Mucosa of stomach (tissue), 1 donor: ENCODE data around the gene ABCB10.
"Not testable (repeated sequence)": the region's sequence is repeated elsewhere in the genome, so short reads cannot be mapped to it uniquely, and the experiment has no call there.

ENCODE experiments used
- H3K27me3 ChIP-seq: one replicate; pipeline ENCODE4 v1.7.0; 2013; ENCODE audit warnings: mild to moderate bottlenecking, low read length; ENCODE audit not compliant: control insufficient read depth, insufficient read depth
- H3K36me3 ChIP-seq: one replicate; pipeline ENCODE4 v1.7.0; 2013; ENCODE audit warnings: low read length; ENCODE audit not compliant: control insufficient read depth, insufficient read depth
- H3K4me1 ChIP-seq: one replicate; pipeline ENCODE4 v1.7.0; 2013; ENCODE audit warnings: mild to moderate bottlenecking, low read length; ENCODE audit not compliant: control insufficient read depth, insufficient read depth
- H3K4me3 ChIP-seq: one replicate; pipeline ENCODE4 v1.7.0; 2013; ENCODE audit warnings: low read length
- H3K9ac ChIP-seq: one replicate; pipeline ENCODE4 v1.7.0; 2013; ENCODE audit warnings: mild to moderate bottlenecking, low read length, moderate library complexity
- H3K9me3 ChIP-seq: one replicate; pipeline ENCODE4 v1.7.0; 2013; ENCODE audit warnings: mild to moderate bottlenecking, low read length, moderate library complexity; ENCODE audit not compliant: control insufficient read depth
- donor health status: Pancreatic carcinoma.

The ABCB10 gene

DNA sequence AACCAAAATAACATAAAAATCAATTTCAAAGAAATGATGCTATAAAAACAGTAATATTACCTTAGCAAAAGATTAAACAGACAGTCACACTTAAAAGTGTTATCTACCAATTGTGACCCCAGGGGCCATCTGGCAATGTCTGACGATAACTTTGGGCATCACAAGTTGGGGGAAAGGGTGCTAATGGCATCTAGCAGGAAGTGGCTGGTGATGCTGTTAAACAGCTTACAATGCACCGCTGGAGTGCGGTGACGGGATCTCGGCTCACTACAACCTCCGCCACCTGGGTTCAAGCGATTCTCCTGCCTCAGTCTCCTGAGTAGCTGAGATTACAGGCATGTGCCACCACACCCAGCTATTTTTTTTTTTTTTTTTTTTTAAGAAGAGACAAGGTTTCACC, 78.0 kb downstream of the ABCB10 start:
- H3K36me3 ChIP-seq, result peaks cover 6% of the 10 kb centered on the region
- no peaks in the 10 kb centered on the region for H3K27me3 ChIP-seq
- H3K9ac ChIP-seq, result no peak overlapping the region
- no peak overlapping the region for H3K4me3 ChIP-seq
- H3K9me3 ChIP-seq, result no peaks in the 10 kb centered on the region
- no peaks in the 10 kb centered on the region for H3K4me1 ChIP-seq

DNA sequence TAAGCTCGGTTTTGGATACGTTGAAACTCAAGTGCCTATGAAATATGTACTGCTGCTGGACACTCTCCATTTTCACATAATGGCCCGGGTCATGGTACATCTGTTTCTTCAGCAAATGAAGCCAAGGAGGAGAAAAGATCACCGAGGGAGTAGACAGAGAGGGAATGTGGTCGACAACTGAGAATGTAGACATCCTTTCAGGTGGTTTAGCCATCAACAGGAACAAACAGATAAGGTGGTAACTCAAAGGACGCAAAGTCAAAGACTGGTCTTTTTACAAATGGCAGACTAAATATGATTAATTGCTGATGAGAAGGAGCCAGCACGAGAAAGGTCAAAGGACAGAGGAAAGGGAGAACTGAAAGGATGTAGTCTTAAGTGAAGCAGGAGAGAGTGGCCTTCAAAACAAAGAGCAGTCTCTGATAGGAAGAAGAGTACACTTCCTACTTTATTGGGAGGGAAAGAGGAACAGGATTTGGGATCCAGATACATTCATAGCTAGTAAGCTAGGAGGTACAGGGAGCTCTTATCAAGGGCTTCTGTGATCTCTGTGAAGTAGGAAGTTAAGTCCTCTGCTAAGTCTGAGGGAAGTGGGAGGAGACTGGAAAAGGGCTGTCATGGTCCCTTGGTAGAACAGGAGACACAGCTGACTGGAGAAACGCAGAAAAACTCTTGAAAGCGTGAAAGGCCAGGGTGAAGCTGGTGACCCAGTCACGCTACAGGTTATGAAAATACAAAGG, 78.7 kb downstream of the ABCB10 start:
- Histone ChIP-seq H3K9ac (no peak overlapping the region), H3K9me3 (no peaks in the 10 kb centered on the region), H3K4me1 (no peaks in the 10 kb centered on the region), H3K27me3 (no peaks in the 10 kb centered on the region), H3K36me3 (peaks cover 6% of the 10 kb centered on the region), H3K4me3 (no peak overlapping the region)

DNA sequence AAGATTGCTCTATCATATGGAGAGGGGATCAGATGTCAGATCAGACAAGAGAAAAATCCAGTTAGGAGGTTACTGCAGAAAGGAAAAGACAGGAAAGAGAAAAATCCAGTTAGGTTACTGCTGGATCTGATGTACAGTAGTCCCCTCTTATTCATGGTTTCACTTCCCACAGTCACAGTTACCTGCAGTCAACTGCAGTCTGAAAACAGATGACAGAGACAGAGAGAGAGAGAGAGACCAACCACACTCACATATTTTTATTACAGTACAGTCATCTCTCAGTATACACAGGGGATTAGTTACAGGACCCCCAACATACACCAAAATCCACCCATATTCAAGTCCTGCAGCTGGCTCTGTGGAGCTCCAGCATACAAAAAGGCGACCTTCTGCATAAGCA, 79.7 kb downstream of the ABCB10 start:
- H3K27me3 ChIP-seq, result no peaks in the 10 kb centered on the region
- no peaks in the 10 kb centered on the region for H3K9me3 ChIP-seq
- no peak overlapping the region for H3K4me3 ChIP-seq
- no peaks in the 10 kb centered on the region for H3K4me1 ChIP-seq
- H3K9ac ChIP-seq, result no peak overlapping the region
- peaks cover 6% of the 10 kb centered on the region for H3K36me3 ChIP-seq

DNA sequence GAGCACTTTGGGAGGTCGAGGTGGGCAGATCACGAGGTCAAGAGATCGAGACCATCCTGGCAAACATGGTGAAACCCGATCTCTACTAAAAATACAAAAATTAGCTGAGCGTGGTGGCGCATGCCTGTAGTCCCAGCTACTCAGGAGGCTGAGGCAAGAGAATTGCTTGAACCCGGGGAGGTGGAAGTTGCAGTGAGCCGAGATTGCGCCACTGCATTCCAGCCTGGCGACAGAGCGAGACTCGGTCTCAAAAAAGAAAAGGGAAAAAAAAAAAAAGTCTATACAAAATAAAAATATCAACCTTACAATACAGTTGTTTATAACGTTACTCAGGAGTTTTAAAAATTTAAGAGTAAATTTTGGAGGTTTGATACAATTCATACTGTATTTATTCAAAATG, 82.6 kb downstream of the ABCB10 start:
- H3K4me3 ChIP-seq, H3K27me3 ChIP-seq, H3K4me1 ChIP-seq, H3K9ac ChIP-seq, H3K36me3 ChIP-seq, H3K9me3 ChIP-seq: not testable (repeated sequence)

DNA sequence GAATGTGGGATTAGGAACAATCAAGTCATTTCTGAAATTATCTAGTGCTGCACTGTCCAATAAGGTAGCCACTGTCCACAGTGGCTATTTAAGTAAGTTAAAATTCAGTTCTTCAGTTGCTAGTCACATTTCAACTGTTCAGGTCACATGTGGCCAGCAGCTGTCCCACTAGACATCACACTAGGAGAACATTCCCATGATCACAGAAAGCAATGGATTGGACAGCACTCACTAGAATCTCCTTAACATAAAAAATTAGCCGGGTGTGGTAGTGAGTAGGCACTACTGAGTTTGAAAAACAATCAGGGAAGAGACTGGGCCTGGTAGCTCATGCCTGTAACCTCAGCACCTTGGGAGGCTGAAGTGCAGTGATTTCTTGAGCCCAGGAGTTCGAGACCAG, 84.0 kb downstream of the ABCB10 start:
- Histone ChIP-seq H3K27me3 (no peaks in the 10 kb centered on the region), H3K4me3 (no peak overlapping the region), H3K36me3 (peaks cover 6% of the 10 kb centered on the region), H3K9ac (no peak overlapping the region), H3K4me1 (no peaks in the 10 kb centered on the region), H3K9me3 (no peaks in the 10 kb centered on the region)

DNA sequence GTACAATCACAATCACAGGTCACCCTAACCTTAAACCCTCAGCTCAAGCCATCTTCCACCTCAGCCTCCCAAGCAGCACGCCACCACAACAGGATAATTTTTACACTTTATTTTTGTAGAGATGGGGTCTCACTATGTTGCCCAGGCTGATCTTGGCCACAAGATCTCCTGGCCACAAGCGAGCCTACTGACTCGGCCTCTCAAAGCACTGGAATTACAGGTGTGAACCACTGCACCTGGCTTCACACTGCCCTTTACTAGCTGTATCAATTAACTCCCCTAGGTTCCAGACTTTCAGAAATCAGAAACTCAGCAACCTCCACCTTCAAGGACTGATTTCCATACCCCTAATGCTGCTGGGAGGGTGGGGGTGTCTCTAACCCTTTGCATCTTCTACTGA, 87.3 kb downstream of the ABCB10 start:
- Histone ChIP-seq H3K36me3 (peaks cover 3% of the 10 kb centered on the region), H3K27me3 (no peaks in the 10 kb centered on the region), H3K9me3 (no peaks in the 10 kb centered on the region), H3K4me1 (no peaks in the 10 kb centered on the region), H3K4me3 (no peak overlapping the region), H3K9ac (no peak overlapping the region)

DNA sequence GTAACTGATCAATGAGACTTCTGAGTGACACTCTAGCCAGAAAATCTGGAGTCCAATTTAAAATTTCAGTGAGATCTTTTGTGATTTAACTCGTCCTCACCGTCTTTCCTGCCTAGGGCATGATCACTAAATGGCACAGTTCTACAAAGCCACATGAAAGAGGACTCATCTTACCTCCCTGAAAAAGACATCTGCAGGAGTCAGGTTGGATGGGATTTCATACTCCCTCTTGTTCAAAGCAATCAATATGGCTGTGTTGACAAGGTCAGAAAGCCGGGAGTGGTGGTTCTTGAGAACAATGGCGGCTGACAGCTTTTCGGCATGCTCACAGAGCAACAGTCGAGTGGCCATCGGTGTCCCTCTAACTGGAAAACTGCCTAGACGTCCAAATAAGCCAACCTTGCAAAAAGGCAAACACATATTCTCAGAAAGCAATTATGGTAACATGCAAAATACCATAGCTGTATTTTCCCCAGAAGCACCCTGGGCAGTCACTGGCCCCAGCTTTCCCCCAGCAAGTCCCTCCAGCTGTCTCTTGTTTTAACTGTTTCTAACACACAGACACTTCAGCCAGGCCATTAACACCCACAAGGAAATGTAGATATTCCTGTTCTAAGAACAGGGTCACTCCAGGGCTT, 88.0 kb downstream of the ABCB10 start:
- Histone ChIP-seq H3K4me3 (no peak overlapping the region), H3K9ac (no peak overlapping the region), H3K36me3 (peaks cover 5% of the 10 kb centered on the region), H3K4me1 (no peaks in the 10 kb centered on the region), H3K27me3 (no peaks in the 10 kb centered on the region), H3K9me3 (no peaks in the 10 kb centered on the region)

DNA sequence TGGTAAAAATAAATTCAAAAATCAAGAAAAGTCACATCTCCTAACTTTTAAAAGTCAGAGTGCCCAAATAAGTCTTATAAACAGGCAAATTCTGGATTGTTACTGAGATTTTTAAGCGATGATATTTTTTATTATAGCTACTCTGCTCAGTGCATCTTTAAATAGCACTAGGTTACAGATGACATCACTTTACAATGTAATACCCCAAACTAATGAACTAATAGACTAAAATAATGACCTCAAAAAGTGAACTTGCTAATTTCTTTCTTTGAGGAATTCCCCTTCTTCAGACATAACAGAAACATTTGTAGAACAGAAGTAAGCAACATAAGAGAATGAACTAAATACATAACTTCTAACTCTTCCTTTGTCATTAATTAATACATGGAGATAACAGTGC, 91.6 kb downstream of the ABCB10 start:
- no peak overlapping the region for H3K4me3 ChIP-seq
- H3K9me3 ChIP-seq, result no peaks in the 10 kb centered on the region
- H3K9ac ChIP-seq, result no peak overlapping the region
- peaks cover 5% of the 10 kb centered on the region for H3K36me3 ChIP-seq
- H3K27me3 ChIP-seq, result no peaks in the 10 kb centered on the region
- H3K4me1 ChIP-seq, result no peaks in the 10 kb centered on the region
